Sigmoid colon (tissue), 4 donors: Measurements from ENCODE around the gene CACNB2.

Experiments used
- EP300 ChIP-seq, 4 donors: sonication (generic); formaldehyde crosslinking; IDR thresholded peaks; one replicate each; pipeline ENCODE4 v1.6.1; 2017; ENCODE audit warnings: antibody characterized with exemption in 4 of 4
- POLR2A ChIP-seq, 2 donors: fragments of 450-650 bp; IDR thresholded peaks; one replicate each; pipeline ENCODE4 v1.6.1; 2016; ENCODE audit warnings: antibody characterized with exemption in 2 of 2, mild to moderate bottlenecking in 2 of 2, moderate library complexity in 2 of 2
- POLR2AphosphoS5 ChIP-seq, 4 donors: sonication (generic); formaldehyde crosslinking; IDR thresholded peaks; one replicate each; pipeline ENCODE4 v1.6.1; 2017; ENCODE audit warnings: antibody characterized with exemption in 4 of 4
- TF ChIP-seq, protein P1 (sequence below), 4 experiments: fragments of 450-650 bp in 3 of 4; fragments of 200-600 bp in 1 of 4; IDR thresholded peaks; one replicate each; pipeline ENCODE4 v1.5.1; 2016 to 2019; ENCODE audit warnings: antibody characterized with exemption in 4 of 4, mild to moderate bottlenecking in 3 of 4, moderate library complexity in 2 of 4

DNA sequence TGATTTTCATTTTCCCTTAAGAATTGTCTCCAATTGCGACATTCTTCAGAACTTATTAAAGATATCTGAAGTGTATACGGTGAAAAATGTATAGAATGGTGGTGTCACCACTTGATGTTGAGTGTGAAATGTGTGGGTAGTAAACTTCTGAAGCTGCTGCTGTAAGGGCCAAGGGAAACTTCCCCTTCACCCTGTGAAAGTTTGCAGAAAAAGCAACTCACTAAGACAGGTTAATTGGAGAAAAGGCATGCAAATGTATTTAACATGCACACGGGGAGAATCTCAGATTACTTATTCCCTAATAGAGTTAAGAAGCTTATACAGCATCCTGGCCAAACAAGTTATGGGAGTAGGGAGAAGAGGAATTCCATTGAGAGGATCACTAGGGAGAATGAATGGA lies 338.1 kb downstream of the CACNB2 start:
- TF ChIP-seq, protein P1, sequence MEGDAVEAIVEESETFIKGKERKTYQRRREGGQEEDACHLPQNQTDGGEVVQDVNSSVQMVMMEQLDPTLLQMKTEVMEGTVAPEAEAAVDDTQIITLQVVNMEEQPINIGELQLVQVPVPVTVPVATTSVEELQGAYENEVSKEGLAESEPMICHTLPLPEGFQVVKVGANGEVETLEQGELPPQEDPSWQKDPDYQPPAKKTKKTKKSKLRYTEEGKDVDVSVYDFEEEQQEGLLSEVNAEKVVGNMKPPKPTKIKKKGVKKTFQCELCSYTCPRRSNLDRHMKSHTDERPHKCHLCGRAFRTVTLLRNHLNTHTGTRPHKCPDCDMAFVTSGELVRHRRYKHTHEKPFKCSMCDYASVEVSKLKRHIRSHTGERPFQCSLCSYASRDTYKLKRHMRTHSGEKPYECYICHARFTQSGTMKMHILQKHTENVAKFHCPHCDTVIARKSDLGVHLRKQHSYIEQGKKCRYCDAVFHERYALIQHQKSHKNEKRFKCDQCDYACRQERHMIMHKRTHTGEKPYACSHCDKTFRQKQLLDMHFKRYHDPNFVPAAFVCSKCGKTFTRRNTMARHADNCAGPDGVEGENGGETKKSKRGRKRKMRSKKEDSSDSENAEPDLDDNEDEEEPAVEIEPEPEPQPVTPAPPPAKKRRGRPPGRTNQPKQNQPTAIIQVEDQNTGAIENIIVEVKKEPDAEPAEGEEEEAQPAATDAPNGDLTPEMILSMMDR (IDR thresholded peaks at IDR 0.05) = no peak
- TF ChIP-seq POLR2A (IDR thresholded peaks at IDR 0.05) (no peak), POLR2AphosphoS5 (IDR thresholded peaks at IDR 0.05) (no peak), EP300 (IDR thresholded peaks at IDR 0.05) (no peak)
